Neutrophil (primary cell): ENCODE results near the gene ATP6V0C.
"Not testable (repeated sequence)": the region's sequence is repeated elsewhere in the genome, so short reads cannot be mapped to it uniquely, and the experiment has no call there.

Experiments used
- H3K27ac ChIP-seq: fragments of 200-600 bp; sonication (generic); 2 replicates; pipeline ENCODE4 v1.5.1; 2016; ENCODE audit warnings: mild to moderate bottlenecking, moderate library complexity
- H3K27me3 ChIP-seq: fragments of 200-600 bp; sonication (generic); 2 replicates; pipeline ENCODE4 v1.6.0; 2016; ENCODE audit warnings: mild to moderate bottlenecking
- H3K36me3 ChIP-seq: fragments of 200-600 bp; sonication (generic); 2 replicates; pipeline ENCODE4 v1.5.1; 2017
- H3K4me1 ChIP-seq, 2 experiments: fragments of 200-600 bp in 1 of 2; sonication (generic) in 1 of 2; 1 replicate in 1 of 2; 2 replicates in 1 of 2; pipeline versions ENCODE4 v1.5.1 to v1.6.1; 2013 to 2016; ENCODE audit warnings: low read depth in 1 of 2, low read length in 1 of 2, mild to moderate bottlenecking in 1 of 2, moderate library complexity in 1 of 2; ENCODE audit not compliant: control insufficient read depth in 1 of 2, insufficient read depth in 1 of 2
- H3K4me3 ChIP-seq, 2 experiments: fragments of 200-600 bp in 1 of 2; sonication (generic) in 1 of 2; 1 replicate in 1 of 2; 2 replicates in 1 of 2; pipeline ENCODE4 v1.5.1; 2013 to 2016; ENCODE audit warnings: low read depth in 1 of 2, low read length in 1 of 2, mild to moderate bottlenecking in 1 of 2, moderate library complexity in 1 of 2
- H3K9me3 ChIP-seq: fragments of 200-600 bp; sonication (generic); 2 replicates; pipeline ENCODE4 v1.5.1; 2016
- CTCF ChIP-seq: fragments of 200-600 bp; sonication (generic); IDR thresholded peaks from 2 replicates; pipeline ENCODE4 v1.5.1; 2016; ENCODE audit warnings: antibody characterized with exemption

The ATP6V0C gene

GRCh38 chr16:2540912-2541311 lies 27.2 kb downstream of the ATP6V0C start:
- not testable (repeated sequence) for H3K9me3 ChIP-seq, H3K36me3 ChIP-seq, H3K27me3 ChIP-seq
- Histone ChIP-seq H3K4me3 (peak overlapping the region in 1 of 2 experiments; percentile 63), H3K27ac (peak overlapping the region; percentile 96), H3K4me1 (peaks cover 53 to 55% of the 10 kb centered on the region in 2 experiments)

GRCh38 chr16:2541409-2541808 lies 27.7 kb downstream of the ATP6V0C start:
- H3K9me3 ChIP-seq, H3K27me3 ChIP-seq, H3K36me3 ChIP-seq: not testable (repeated sequence)
- peak overlapping the region in 1 of 2 experiments; percentile 28 for H3K4me3 ChIP-seq
- peak overlapping the region; percentile 96 for H3K27ac ChIP-seq
- peaks cover 48 to 50% of the 10 kb centered on the region in 2 experiments for H3K4me1 ChIP-seq

- H3K4me3 ChIP-seq, H3K9me3 ChIP-seq, H3K27ac ChIP-seq, H3K36me3 ChIP-seq, H3K27me3 ChIP-seq: not testable (repeated sequence)
- peaks cover 36 to 37% of the 10 kb centered on the region in 2 experiments for H3K4me1 ChIP-seq
These were observed 30.0 kb downstream of the ATP6V0C start for GRCh38 chr16:2543771-2544170.

GRCh38 chr16:2550283-2550878 lies 36.6 kb downstream of the ATP6V0C start:
- H3K27ac ChIP-seq, H3K36me3 ChIP-seq, H3K27me3 ChIP-seq, H3K4me3 ChIP-seq, H3K9me3 ChIP-seq, H3K4me1 ChIP-seq: not testable (repeated sequence)

GRCh38 chr16:2551420-2551889 lies 37.7 kb downstream of the ATP6V0C start:
- not testable (repeated sequence) for H3K4me3 ChIP-seq, H3K27ac ChIP-seq, H3K4me1 ChIP-seq, H3K27me3 ChIP-seq, H3K36me3 ChIP-seq, H3K9me3 ChIP-seq

GRCh38 chr16:2554709-2555425 lies 41.1 kb downstream of the ATP6V0C start:
- not testable (repeated sequence) for H3K27me3 ChIP-seq

GRCh38 chr16:2557150-2557549 lies 43.4 kb downstream of the ATP6V0C start:
- H3K4me3 ChIP-seq, H3K36me3 ChIP-seq, H3K27me3 ChIP-seq, H3K27ac ChIP-seq, H3K4me1 ChIP-seq, H3K9me3 ChIP-seq: not testable (repeated sequence)

More at GRCh38 chr16:2554709-2555425, 41.1 kb downstream of the ATP6V0C start:
- not testable (repeated sequence) for H3K4me3 ChIP-seq, H3K27ac ChIP-seq, H3K9me3 ChIP-seq, H3K4me1 ChIP-seq, H3K36me3 ChIP-seq

GRCh38 chr16:2560131-2560797 lies 46.5 kb downstream of the ATP6V0C start:
- H3K36me3 ChIP-seq, H3K27me3 ChIP-seq, H3K4me3 ChIP-seq, H3K4me1 ChIP-seq, H3K9me3 ChIP-seq: not testable (repeated sequence)
- peak overlapping the region; percentile 69 for H3K27ac ChIP-seq

- not testable (repeated sequence) for H3K9me3 ChIP-seq, H3K36me3 ChIP-seq, H3K4me3 ChIP-seq, H3K4me1 ChIP-seq, H3K27me3 ChIP-seq
- peak; percentile 63 for TF ChIP-seq CTCF
- H3K27ac ChIP-seq = peak overlapping the region; percentile 56
These were observed 47.0 kb downstream of the ATP6V0C start for GRCh38 chr16:2560798-2561133.

- H3K27me3 ChIP-seq = not testable (repeated sequence)
These were observed 53.8 kb downstream of the ATP6V0C start for GRCh38 chr16:2567506-2567905.

GRCh38 chr16:2568573-2568972 lies 54.8 kb downstream of the ATP6V0C start:
- not testable (repeated sequence) for H3K4me3 ChIP-seq, H3K27ac ChIP-seq, H3K9me3 ChIP-seq

More at GRCh38 chr16:2567506-2567905, 53.8 kb downstream of the ATP6V0C start:
- H3K4me3 ChIP-seq, H3K4me1 ChIP-seq, H3K36me3 ChIP-seq, H3K9me3 ChIP-seq, H3K27ac ChIP-seq: not testable (repeated sequence)

More at GRCh38 chr16:2568573-2568972, 54.8 kb downstream of the ATP6V0C start:
- not testable (repeated sequence) for H3K27me3 ChIP-seq, H3K4me1 ChIP-seq, H3K36me3 ChIP-seq
